Umbilical cord (tissue), 2 donors: ENCODE results near the gene LGR4. TPM values are rescaled to one million over a fixed set of nuclear protein-coding genes. Genes with fewer than 3 reads are reported as not detected.

Source experiments
- DNase-seq: peaks from one replicate; pipeline ENCODE4 v3.0.0-alpha.2; 2015; ENCODE audit warnings: low spot score
- total RNA-seq: library from RNA; depleted of rRNA; stranded (reverse); fragments of >200 nt; gene quantifications from one replicate; pipeline ENCODE4 v1.2.3, GENCODE V29; 2014; ENCODE audit warnings: low replicate concordance; ENCODE audit not compliant: insufficient read depth

The LGR4 gene
- total RNA-seq, 1 donor from 2014 or later, result 106 TPM

GRCh38 chr11:27383645-27384044, 88.9 kb downstream of the LGR4 start:
- DNase-seq, result no peak

GRCh38 chr11:27381238-27381666, 91.3 kb downstream of the LGR4 start:
- peak; percentile 76 for DNase-seq

- DNase-seq, result peak; percentile 87
These were observed 91.8 kb downstream of the LGR4 start for GRCh38 chr11:27380771-27381170.

GRCh38 chr11:27379449-27379848, 93.1 kb downstream of the LGR4 start:
- no peak for DNase-seq

- DNase-seq, result no peak
These were observed 97.2 kb downstream of the LGR4 start for GRCh38 chr11:27375370-27375769.

- no peak for DNase-seq
These were observed 98.6 kb downstream of the LGR4 start for GRCh38 chr11:27373856-27374602.

GRCh38 chr11:27373392-27373791, 99.2 kb downstream of the LGR4 start:
- no peak for DNase-seq

GRCh38 chr11:27372164-27372563, 100.4 kb downstream of the LGR4 start:
- no peak for DNase-seq

GRCh38 chr11:27371489-27371888, 101.1 kb downstream of the LGR4 start:
- DNase-seq, result no peak

GRCh38 chr11:27370374-27370773, 102.2 kb downstream of the LGR4 start:
- peak; percentile 82 for DNase-seq

- DNase-seq, result no peak
These were observed 104.7 kb downstream of the LGR4 start for GRCh38 chr11:27367881-27368280.

GRCh38 chr11:27363576-27364117, 108.9 kb downstream of the LGR4 start:
- no peak for DNase-seq

- peak; percentile 97 for DNase-seq
These were observed 109.6 kb downstream of the LGR4 start, which contains the start of gene CCDC34 for GRCh38 chr11:27362749-27363575. Gene CCDC34, minus strand, starts transcription at chr11:27363215. Its CDS starts 21 bp downstream, at chr11:27363194.

GRCh38 chr11:27361649-27362431, 110.8 kb downstream of the LGR4 start:
- no peak for DNase-seq

GRCh38 chr11:27358296-27358695, 114.3 kb downstream of the LGR4 start:
- no peak for DNase-seq

- DNase-seq, result no peak
These were observed 115.3 kb downstream of the LGR4 start for GRCh38 chr11:27357250-27357649.

GRCh38 chr11:27356624-27357222, 115.9 kb downstream of the LGR4 start:
- no peak for DNase-seq

GRCh38 chr11:27355575-27356104, 117.0 kb downstream of the LGR4 start:
- DNase-seq, result no peak

- DNase-seq, result no peak
These were observed 118.1 kb downstream of the LGR4 start for GRCh38 chr11:27354359-27354965.

GRCh38 chr11:27353593-27354358, 118.8 kb downstream of the LGR4 start:
- DNase-seq, result peak; percentile 57
